Stimulated activated CD8-positive, alpha-beta memory T cell treated with anti-CD3 and anti-CD28 coated beads, Interleukin-4, amount 100 ng/mL, for 4 hours (primary cell): Measurements from ENCODE around the gene MRPS11.
"Not testable (repeated sequence)": the region's sequence is repeated elsewhere in the genome, so short reads cannot be mapped to it uniquely, and the experiment has no call there.

ENCODE experiments used
- DNase-seq, 2 donors: peaks; one replicate each; pipeline ENCODE4 v3.0.0-alpha.2; 2020; ENCODE audit warnings: low read depth in 2 of 2, low spot score in 1 of 2

MRPS11 gene

GRCh38 chr15:88454867-88455810 lies 12.4 kb upstream of the MRPS11 start:
- DNase-seq, result no peak

- DNase-seq, result no peak
These were observed 10.8 kb upstream of the MRPS11 start for GRCh38 chr15:88456733-88457132.

- DNase-seq, result no peak
These were observed 3.5 kb upstream of the MRPS11 start for GRCh38 chr15:88463870-88464532.

- no peak for DNase-seq
These were observed 1.8 kb upstream of the MRPS11 start for GRCh38 chr15:88465633-88466224.

DNA sequence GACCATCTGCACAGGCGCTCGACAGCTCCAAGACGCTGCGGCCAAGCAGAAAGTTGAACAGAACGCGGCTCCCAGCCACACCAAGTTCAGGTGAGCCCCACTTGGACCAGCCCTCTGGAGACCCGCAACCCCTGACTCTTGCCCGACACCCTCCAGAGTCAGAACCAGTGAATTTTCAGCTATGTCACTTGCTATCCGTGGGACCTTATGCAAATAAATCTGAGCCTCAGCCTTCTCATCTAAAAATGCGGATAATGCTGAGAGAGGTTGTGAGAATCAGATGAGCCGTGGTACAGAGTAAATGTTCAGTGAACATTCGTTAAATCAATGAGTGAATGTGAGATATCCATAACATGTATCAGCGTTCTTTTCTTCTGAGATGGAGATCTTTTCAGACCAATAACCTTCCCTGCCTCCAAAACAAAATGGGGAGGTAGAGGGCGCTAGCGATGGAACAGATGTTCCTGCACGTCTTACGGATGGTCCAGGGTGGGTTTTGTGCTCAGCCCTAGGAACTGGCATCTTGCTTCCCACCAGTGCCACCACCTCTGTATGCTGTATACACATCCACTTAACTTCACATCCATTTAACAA lies 524 bp downstream of the MRPS11 start:
- no peak for DNase-seq

DNA sequence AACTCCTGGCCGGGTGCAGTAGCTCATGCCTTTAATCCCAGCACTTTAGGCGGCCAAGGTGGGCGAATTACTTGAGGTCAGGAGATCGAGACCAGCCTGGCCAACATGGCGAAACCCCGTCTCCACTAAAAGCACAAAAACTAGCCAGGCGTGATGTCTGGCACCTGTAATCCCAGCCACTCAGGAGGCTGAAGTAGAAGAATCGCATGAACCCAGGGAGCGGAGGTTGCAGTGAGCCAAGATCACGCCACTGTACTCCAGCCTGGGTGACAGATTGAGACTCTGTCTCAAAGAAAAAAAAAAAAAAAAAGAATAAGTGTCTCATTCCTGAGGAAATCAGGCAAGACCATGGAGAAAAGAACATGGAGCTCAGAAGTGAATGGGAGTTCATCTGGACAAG lies 1.2 kb downstream of the MRPS11 start:
- DNase-seq, result not testable (repeated sequence)

GRCh38 chr15:88469321-88469720 lies 1.8 kb downstream of the MRPS11 start:
- DNase-seq, result no peak

DNA sequence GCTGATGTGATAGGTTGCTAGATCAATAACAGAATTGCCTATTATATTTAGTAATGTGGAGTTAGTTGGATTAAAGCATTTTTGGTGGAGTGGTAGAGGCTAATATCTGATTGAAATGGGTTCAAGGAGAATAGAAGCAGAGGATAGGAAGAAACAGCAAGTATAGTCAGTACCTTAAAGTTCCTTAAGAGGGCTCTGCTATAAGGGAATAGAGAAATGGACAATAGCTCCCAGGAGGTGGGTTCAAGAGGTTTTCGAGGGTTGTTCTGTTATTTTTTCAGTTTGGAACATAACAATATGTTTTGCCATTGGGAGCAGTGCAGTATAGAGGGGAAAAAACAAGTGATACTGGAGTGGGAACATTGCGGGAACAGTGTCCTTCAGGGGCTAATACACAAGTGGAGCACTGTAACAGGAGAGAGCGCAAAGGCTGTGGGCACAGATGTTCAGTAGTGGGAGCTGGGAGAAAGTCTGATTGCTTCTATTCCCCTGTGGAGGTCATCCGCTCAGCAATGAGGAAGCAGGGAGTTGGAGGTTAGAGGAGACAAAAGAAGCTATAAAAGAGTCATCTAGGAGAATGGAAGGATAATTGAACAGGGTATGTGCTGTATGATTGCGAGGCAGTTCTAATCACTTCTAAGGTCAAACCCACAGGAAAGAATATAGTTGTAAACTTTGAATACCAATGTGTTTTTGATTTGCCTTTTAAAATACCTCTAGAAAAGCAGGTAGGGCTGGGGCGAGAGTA lies 3.3 kb downstream of the MRPS11 start:
- no peak for DNase-seq

GRCh38 chr15:88472225-88472624 lies 4.7 kb downstream of the MRPS11 start:
- no peak for DNase-seq

DNA sequence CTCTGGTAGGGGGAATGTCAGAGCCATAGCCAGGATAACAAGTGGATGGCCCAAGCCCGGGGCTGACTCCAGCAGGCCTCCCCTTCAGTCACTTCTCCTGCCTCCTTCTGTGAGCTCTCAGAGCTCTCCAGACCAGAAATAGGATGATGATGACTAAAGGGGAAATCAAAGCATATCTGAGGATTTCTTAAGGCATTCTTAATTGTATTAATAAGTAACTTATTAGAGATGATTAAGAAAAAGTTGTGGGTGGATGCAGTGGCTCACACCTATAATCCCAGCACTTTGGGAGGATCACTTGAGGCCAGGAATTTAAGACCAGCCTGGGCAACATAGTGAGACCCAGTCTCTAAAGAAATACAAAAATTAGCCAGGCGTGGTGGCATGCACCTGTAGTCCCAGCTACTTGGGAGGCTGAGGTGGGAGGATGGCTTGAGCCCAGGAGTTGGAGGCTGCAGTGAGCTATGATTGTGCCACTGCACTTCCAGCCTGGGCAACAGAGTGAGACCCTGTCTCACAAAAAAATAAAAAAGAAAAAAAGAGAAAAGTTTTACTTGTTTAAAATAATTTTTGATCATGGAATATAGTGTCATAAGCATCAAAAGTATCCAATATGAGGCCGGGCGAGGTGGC lies 6.3 kb downstream of the MRPS11 start:
- DNase-seq, result not testable (repeated sequence)

DNA sequence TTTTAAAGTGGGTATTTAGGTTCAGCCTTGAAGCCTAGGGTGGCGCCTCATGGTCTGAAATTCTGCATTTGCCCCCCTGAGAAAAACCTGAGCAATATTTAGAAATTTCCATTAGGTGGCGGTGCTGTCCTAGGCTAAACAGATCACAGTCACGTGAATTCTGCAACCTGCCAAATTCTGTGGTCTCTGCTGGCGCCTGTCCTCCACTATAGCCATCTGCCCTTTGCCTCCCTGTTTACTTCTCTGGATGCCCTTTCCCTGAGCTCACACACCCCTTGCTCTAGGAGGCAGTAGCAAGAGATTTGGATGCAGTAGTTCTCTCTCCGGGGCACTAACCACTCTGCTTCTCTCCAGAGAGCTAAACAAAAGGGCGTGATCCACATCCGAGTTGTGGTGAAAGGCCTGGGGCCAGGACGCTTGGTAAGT lies 9.1 kb downstream of the MRPS11 start:
- no peak for DNase-seq

DNA sequence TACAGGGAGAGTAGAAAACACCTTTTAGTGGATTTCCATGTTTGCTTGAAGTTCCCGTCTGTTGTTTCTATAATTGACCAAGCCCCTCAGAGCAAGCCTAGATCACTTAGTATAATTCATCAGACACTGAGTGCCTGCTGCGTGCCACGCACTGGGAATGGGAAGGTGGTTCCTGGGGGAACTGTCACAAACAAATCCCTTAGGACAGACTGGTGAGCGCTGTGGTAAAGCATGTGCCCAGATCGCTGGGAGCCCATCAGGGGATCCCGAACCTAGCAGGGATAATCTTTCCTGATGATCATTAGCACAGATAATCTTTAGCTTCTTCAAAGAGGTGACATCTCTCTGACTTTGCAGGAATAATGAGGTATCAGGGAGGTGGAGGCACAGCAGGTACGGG lies 9.6 kb downstream of the MRPS11 start:
- DNase-seq, result no peak

DNA sequence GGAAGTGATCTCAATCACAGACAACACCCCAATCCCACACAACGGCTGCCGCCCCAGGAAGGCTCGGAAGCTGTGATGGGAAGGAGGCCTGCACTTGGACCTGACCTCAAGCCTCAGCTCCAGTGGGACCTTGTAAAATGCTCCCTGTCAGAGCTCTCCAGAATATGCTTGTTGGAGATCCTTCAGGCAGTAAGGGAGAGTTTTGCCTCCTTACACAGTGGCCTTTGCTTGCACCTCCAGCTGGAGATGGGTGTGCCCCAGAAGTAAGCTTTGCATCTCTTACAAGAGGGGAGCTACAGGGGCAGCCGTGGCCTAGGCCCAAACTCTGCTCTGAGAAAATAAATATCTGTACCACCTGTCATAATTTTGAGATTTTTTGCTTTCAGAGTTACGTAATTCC lies 10.4 kb downstream of the MRPS11 start:
- DNase-seq, result no peak

DNA sequence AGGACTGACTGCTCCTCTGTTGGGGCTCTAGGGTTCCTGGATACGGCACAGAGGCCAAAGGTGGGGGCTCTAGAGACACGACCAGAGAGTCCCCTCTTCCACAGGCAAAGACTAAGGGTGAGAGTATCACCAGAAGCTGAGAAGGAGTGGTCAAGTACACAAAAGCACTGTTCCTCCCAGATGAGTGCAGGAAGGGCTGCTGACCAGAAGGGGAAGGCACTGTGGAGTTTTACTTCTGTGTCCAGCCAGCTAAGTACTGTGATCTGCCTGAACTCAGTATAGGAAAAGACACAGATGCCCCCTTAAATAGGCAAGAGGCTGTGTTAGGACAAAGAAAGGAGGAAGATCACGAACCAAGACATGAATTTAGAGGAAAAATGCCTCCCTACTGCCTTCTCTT lies 11.7 kb downstream of the MRPS11 start:
- no peak for DNase-seq

GRCh38 chr15:88480981-88481380 lies 13.5 kb downstream of the MRPS11 start:
- no peak for DNase-seq

DNA sequence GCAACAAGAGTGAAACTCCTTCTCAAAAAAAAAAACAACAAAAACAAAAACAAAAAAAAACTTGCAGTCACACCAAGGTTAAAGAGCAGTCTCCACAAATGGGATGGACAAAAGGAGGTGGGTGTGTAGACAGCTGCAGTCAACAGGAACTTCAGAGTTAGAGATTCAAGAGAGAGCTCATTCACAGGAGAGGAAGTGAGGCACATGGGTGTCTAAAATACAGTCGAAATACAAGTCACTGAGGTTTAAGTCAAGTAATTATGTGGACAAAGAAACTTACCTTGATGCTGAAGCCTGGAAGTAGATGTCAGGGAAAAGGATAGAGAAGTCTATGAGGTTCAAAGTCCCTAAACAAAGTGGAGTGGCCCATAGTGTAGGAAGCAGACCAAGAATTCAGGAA lies 14.8 kb downstream of the MRPS11 start:
- DNase-seq, result no peak

DNA sequence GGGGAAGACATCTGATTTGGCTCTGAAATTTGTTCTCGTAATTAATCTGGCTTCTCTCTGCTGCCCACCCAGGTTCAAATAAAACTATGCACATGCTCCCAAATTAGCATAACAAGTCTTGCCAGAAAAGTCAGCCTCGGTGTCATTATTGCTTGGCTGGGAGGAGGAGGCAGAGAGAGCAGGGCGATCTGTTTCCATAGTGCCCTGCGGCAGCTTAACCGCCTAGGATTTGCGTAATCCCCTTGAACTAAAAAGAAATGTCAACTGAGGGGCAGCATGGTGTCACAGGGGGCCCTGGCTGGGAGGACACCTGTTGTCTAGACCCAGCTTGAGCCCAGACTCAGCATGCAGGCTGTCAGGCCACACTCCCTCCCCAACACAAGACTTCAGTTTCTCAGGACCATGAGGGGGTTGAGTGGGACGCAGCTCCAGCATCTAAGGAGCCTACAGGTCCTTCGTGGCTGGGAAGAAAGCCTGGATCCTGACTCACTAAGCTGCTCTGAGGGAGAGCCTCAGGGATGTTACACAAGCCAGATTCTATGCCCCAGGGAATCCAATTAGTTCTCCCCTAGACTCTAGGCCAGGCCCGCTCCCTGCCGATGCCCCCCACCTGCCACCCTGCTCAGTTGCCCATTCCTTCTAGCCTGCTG lies 17.3 kb downstream of the MRPS11 start:
- no peak for DNase-seq

GRCh38 chr15:88487178-88487795 lies 19.8 kb downstream of the MRPS11 start:
- DNase-seq, result no peak

DNA sequence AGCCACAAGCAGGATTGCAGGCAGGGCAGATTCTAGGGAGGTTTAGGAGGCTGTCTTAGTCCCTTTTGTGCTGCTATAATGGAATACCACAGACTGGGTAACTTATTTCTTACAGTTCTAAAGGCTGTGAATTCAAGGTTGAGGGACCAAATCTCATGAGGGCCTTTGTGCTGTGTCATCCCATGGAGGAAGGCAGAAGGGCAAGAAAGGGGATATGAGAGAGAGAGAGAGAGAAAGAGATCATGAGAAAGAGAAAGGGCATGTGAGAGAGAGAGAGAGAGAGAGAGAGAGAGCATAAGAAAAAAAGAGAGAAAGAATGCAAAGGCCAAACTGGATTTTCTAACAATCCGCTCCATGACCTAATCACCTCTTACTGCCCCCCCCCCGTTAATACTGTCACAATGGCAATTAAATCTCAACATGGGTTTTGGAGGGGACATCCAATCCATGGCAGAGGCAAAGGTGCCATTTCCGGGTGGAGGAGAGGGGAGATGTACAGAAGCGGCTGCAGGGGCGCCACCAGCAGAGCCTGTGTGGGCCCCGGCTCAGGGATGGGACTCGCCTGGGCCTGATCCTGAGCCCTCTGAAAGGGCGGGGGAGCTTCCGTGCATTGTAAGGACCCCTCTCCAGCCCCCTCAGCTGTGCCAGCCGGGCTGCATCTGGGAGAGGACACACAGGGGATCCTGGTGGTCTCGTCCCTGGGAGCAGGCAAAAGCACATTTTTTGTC lies 20.5 kb downstream of the MRPS11 start:
- DNase-seq, result no peak
